ENCODE measurements around the gene SHLD1. TPM values are rescaled to one million over a fixed set of nuclear protein-coding genes. Genes with fewer than 3 reads are reported as not detected.

Gene SHLD1
- total and polyA plus RNA-seq, 2 experiments from 2014 or later = 2.6 to 6.7 TPM

DNA sequence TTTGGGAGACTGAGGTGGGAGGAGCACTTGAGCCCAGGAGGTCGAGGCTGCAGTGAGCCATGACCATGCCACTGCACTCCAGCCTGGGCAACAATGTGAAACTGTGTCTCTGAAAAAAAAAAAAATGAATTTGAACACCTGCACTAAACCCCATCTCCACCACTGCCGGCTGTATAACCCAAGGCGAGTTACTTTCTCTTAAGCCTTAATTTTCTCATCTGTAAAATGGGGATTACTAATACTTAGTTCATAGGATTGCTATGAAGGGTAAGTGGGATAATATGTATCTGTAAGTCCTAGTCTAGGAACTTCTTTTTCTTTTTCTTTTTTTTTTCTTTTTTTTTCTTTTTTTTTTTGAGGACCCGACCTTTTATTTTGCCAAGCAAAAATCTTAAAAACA is 61.5 kb downstream of the SHLD1 start:
- H3K27me3 ChIP-seq (replicated peaks; ENCODE audit: insufficient read depth) = no peaks in the 10 kb centered on the region
- in situ Hi-C loops (cut with MboI) = loop anchor here (25.0 kb wide), 1 partner anchor 276 kb away; no protein-coding TSS in a partner anchor
- no peak overlapping the region for H3K4me3 ChIP-seq
- no peak overlapping the region for H2AFZ ChIP-seq
- H3K36me3 ChIP-seq (ENCODE audit: low read depth) = no peaks in the 10 kb centered on the region
- no peak overlapping the region for H3K27ac ChIP-seq
- H3K9me2 ChIP-seq (ENCODE audit: insufficient read depth) = no peaks in the 10 kb centered on the region
- no peaks in the 10 kb centered on the region for H3K4me1 ChIP-seq (ENCODE audit: insufficient read depth)
- H3K79me2 ChIP-seq (ENCODE audit: insufficient read depth) = no peaks in the 10 kb centered on the region
- no peaks in the 10 kb centered on the region for H3K9me3 ChIP-seq (ENCODE audit: low read depth)
- WGBS, 2 experiments (ENCODE audit: low coverage in 1 of 2, low lambda C conversion rate in 2 of 2, missing lambda C conversion rate in 2 of 2) = 79 to 90% methylated on average over 4 of the region's 4 CpGs
- no peak for DNase-seq
- no peak for TF ChIP-seq EZH2phosphoT487 (IDR thresholded peaks at IDR 0.05; ENCODE audit: insufficient read depth, low read depth)
- no peak for TF ChIP-seq EZH2 (IDR thresholded peaks at IDR 0.05; ENCODE audit: insufficient read depth, poor library complexity, severe bottlenecking)
- H3F3A ChIP-seq (ENCODE audit: insufficient read depth) = no peaks in the 10 kb centered on the region
- H3K4me2 ChIP-seq (ENCODE audit: unreplicated experiment) = no peak overlapping the region
- no peaks in the 10 kb centered on the region for H4K20me1 ChIP-seq (ENCODE audit: insufficient read depth)
- no peak overlapping the region for H3K9ac ChIP-seq

DNA sequence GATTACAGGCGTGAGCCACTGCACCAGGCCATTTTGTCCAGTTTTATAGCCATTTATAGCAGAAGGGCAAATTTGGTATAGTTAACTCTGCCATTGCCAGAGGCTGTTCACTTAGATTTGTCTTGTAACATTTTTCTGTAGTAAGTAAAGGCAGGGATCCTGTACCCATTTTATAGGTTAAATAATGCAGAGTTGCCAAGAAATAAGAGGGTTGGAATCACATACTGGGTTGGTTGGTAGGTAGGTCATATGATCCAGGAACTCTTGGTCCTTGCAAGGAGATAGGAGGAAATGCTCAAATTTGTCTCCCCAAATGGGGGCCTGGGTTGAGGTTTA is 68.1 kb downstream of the SHLD1 start:
- H3K27me3 ChIP-seq (replicated peaks; ENCODE audit: insufficient read depth) = no peaks in the 10 kb centered on the region
- no peaks in the 10 kb centered on the region for H3F3A ChIP-seq (ENCODE audit: insufficient read depth)
- no peak overlapping the region for H3K27ac ChIP-seq
- no peaks in the 10 kb centered on the region for H3K9me3 ChIP-seq (ENCODE audit: low read depth)
- in situ Hi-C loops (cut with MboI) = loop anchor here (25.0 kb wide), 1 partner anchor 269 kb away; no protein-coding TSS in a partner anchor
- H2AFZ ChIP-seq = no peak overlapping the region
- no peak for DNase-seq
- H4K20me1 ChIP-seq (ENCODE audit: insufficient read depth) = no peaks in the 10 kb centered on the region
- H3K9ac ChIP-seq = no peak overlapping the region
- H3K36me3 ChIP-seq (ENCODE audit: low read depth) = no peaks in the 10 kb centered on the region
- 50 to 64% methylated on average over 1 of the region's 1 CpG for WGBS, 2 experiments (ENCODE audit: low coverage in 1 of 2, low lambda C conversion rate in 2 of 2, missing lambda C conversion rate in 2 of 2)
- no peaks in the 10 kb centered on the region for H3K4me1 ChIP-seq (ENCODE audit: insufficient read depth)
- H3K4me3 ChIP-seq = no peak overlapping the region
- no peaks in the 10 kb centered on the region for H3K9me2 ChIP-seq (ENCODE audit: insufficient read depth)
- no peak overlapping the region for H3K4me2 ChIP-seq (ENCODE audit: unreplicated experiment)
- H3K79me2 ChIP-seq (ENCODE audit: insufficient read depth) = no peaks in the 10 kb centered on the region
- TF ChIP-seq EZH2 (IDR thresholded peaks at IDR 0.05; ENCODE audit: insufficient read depth, poor library complexity, severe bottlenecking) (no peak), EZH2phosphoT487 (IDR thresholded peaks at IDR 0.05; ENCODE audit: insufficient read depth, low read depth) (no peak)

DNA sequence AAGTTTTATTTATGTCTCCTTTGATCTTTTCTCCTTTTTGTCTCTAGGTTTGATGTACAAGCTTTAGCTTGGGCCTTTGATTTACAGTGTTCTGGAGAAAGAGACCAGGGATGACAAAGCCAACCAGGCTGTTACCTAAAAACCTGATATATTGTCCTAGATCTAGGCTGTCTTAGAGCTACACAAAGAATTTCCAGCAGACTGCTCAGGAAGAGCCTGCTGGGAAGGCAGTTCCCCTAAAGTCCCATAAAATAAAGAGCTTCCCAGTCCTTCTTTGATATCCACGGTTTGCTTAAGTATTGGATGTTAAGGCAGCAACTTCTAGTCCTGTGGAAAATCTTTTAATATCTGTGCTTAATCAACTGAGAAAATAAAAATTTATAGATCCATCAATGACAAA is 70.5 kb downstream of the SHLD1 start:
- Histone ChIP-seq H3K9me2 (ENCODE audit: insufficient read depth) (no peaks in the 10 kb centered on the region), H3K9ac (no peak overlapping the region), H3K4me1 (ENCODE audit: insufficient read depth) (no peaks in the 10 kb centered on the region), H3K4me3 (no peak overlapping the region), H3K9me3 (ENCODE audit: low read depth) (no peaks in the 10 kb centered on the region), H3K4me2 (ENCODE audit: unreplicated experiment) (no peak overlapping the region), H3K79me2 (ENCODE audit: insufficient read depth) (no peaks in the 10 kb centered on the region), H3K27me3 (replicated peaks; ENCODE audit: insufficient read depth) (no peaks in the 10 kb centered on the region), H3K36me3 (ENCODE audit: low read depth) (no peaks in the 10 kb centered on the region), H4K20me1 (ENCODE audit: insufficient read depth) (no peaks in the 10 kb centered on the region), H2AFZ (no peak overlapping the region), H3F3A (ENCODE audit: insufficient read depth) (no peaks in the 10 kb centered on the region), H3K27ac (no peak overlapping the region)
- TF ChIP-seq EZH2 (IDR thresholded peaks at IDR 0.05; ENCODE audit: insufficient read depth, poor library complexity, severe bottlenecking) (no peak), EZH2phosphoT487 (IDR thresholded peaks at IDR 0.05; ENCODE audit: insufficient read depth, low read depth) (no peak)
- in situ Hi-C loops (cut with MboI) = loop anchor here (25.0 kb wide), 1 partner anchor 267 kb away; no protein-coding TSS in a partner anchor
- no peak for DNase-seq
- WGBS, 2 experiments (ENCODE audit: low coverage in 1 of 2, low lambda C conversion rate in 2 of 2, missing lambda C conversion rate in 2 of 2) = 24 to 36% methylated on average over 1 of the region's 1 CpG

DNA sequence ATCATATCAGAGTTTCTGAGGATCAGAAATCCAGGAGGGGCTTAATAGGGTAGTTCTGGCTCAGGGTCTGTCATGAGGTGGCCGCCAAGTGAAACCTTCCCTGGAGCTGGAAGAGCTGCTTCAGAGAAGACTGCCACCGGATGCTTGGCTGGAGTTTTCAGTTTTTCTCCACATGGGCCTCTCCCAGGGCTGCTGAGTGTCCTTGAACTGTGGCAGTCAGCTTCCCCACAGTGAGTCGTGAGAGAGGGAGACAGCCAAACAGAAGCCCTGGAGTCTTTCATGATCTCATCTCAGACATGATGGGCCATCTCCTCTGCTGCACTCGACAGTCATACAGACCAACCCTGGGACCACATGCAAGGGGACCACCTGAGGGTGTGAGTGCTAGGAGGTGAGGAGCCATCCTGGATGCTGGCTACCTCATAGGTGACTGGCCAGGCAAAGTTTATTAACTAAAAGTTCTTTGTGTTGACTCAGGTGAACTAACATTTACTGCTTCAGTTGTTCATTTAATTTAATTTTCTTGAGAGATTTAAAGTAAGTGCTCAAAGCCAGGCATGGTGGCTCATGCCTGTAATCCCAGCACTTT is 71.5 kb downstream of the SHLD1 start:
- Histone ChIP-seq H3K4me3 (no peak overlapping the region), H3K27ac (no peak overlapping the region), H3K9me2 (ENCODE audit: insufficient read depth) (no peaks in the 10 kb centered on the region), H2AFZ (no peak overlapping the region), H3K36me3 (ENCODE audit: low read depth) (no peaks in the 10 kb centered on the region), H3K79me2 (ENCODE audit: insufficient read depth) (no peaks in the 10 kb centered on the region), H3K4me1 (ENCODE audit: insufficient read depth) (no peaks in the 10 kb centered on the region), H3K4me2 (ENCODE audit: unreplicated experiment) (no peak overlapping the region), H3K9me3 (ENCODE audit: low read depth) (no peaks in the 10 kb centered on the region), H3F3A (ENCODE audit: insufficient read depth) (no peaks in the 10 kb centered on the region), H4K20me1 (ENCODE audit: insufficient read depth) (no peaks in the 10 kb centered on the region), H3K27me3 (replicated peaks; ENCODE audit: insufficient read depth) (no peaks in the 10 kb centered on the region), H3K9ac (no peak overlapping the region)
- 48 to 57% methylated on average over 4 of the region's 4 CpGs for WGBS, 2 experiments (ENCODE audit: low coverage in 1 of 2, low lambda C conversion rate in 2 of 2, missing lambda C conversion rate in 2 of 2)
- DNase-seq = peak; percentile 52
- no peak for TF ChIP-seq EZH2 (IDR thresholded peaks at IDR 0.05; ENCODE audit: insufficient read depth, poor library complexity, severe bottlenecking)
- no peak for TF ChIP-seq EZH2phosphoT487 (IDR thresholded peaks at IDR 0.05; ENCODE audit: insufficient read depth, low read depth)
- in situ Hi-C loops (cut with MboI) = loop anchor here (25.0 kb wide), 1 partner anchor 266 kb away; no protein-coding TSS in a partner anchor

All from GM23248 (cell line).